A549 (cell line): ENCODE measurements around the gene RTN4R. TPM values are rescaled to one million over a fixed set of nuclear protein-coding genes. Genes with fewer than 3 reads are reported as not detected.

ENCODE experiments used
- ATAC-seq, 2 experiments: fragments of 200-7000 bp in 1 of 2; fragments of >200 bp in 1 of 2; cut with Nextera tagmentation in 1 of 2; cut with Tn5 transposase in 1 of 2; 3 replicates each; pipeline versions ENCODE4 v1.8.0 to v1.9.1; 2018 to 2020; ENCODE audit warnings: mild to moderate bottlenecking in 1 of 2, moderate library complexity in 1 of 2
- CTCF ChIA-PET: fragments of 300-600 bp; sonication (Branson Sonifier 250); formaldehyde crosslinking; extraction: SDS; loops from one replicate; lab custom pipeline; 2021; ENCODE audit warnings: antibody characterized with exemption, inconsistent platforms; lab: Yijun Ruan, JAX
- POLR2A ChIA-PET: fragments of 350-600 bp; formaldehyde crosslinking; extraction: SDS; loops from one replicate; lab custom pipeline; 2021; ENCODE audit warnings: antibody characterized with exemption, inconsistent platforms; lab: Yijun Ruan, JAX
- DNase-seq, 2 experiments: peaks; one replicate each; pipeline versions ENCODE4 v3.0.0 to v3.0.0-alpha.2; 2011 to 2016; ENCODE audit warnings: low read depth in 1 of 2, low spot score in 1 of 2
- FAIRE-seq: peaks from 2 replicates; lab custom pipeline; 2011; peaks lifted over from hg19 to GRCh38; lab: Jason Lieb, UNC
- H3K27ac ChIP-seq, 2 experiments: fragments of >200 bp; sonication (Bioruptor Twin); formaldehyde crosslinking; 3 replicates each; pipeline ENCODE4 v1.5.1; 2016 to 2017
- H3K4me1 ChIP-seq: fragments of >200 bp; sonication (Bioruptor Twin); formaldehyde crosslinking; 3 replicates; pipeline ENCODE4 v1.6.1; 2016
- H3K4me2 ChIP-seq: fragments of >200 bp; sonication (Bioruptor Twin); formaldehyde crosslinking; 3 replicates; pipeline ENCODE4 v1.6.1; 2016
- H3K4me3 ChIP-seq: fragments of >200 bp; sonication (Bioruptor Twin); formaldehyde crosslinking; 3 replicates; pipeline ENCODE4 v1.5.1; 2016
- H3K9me3 ChIP-seq: fragments of >200 bp; sonication (Bioruptor Twin); formaldehyde crosslinking; 3 replicates; pipeline ENCODE4 v1.6.1; 2016
- ATOH8 ChIP-seq: fragments of 250-450 bp; sonication (Bioruptor Pico); IDR thresholded peaks from 2 replicates; pipeline ENCODE4 v1.5.0; 2020; ENCODE audit warnings: low read depth, mild to moderate bottlenecking, moderate library complexity
- CHD4 ChIP-seq: fragments of 200-600 bp; sonication (generic); IDR thresholded peaks from 2 replicates; pipeline ENCODE4 v1.6.1; 2016; ENCODE audit warnings: antibody characterized with exemption, mild to moderate bottlenecking, borderline replicate concordance
- CTCF ChIP-seq: fragments of >200 bp; sonication (Bioruptor Twin); formaldehyde crosslinking; IDR thresholded peaks from 3 replicates; pipeline ENCODE4 v1.5.1; 2016
- E2F6 ChIP-seq: IDR thresholded peaks from 2 replicates; pipeline ENCODE4 v1.6.1; 2012; ENCODE audit warnings: low read depth, borderline replicate concordance
- EHF ChIP-seq: fragments of 250-450 bp; sonication (Bioruptor Pico); IDR thresholded peaks from 2 replicates; pipeline ENCODE4 v1.5.0; 2020; ENCODE audit warnings: mild to moderate bottlenecking
- FOSL2 ChIP-seq, 2 experiments: fragments of 450-650 bp in 1 of 2; fragments of >200 bp in 1 of 2; sonication (Bioruptor Twin) in 1 of 2; formaldehyde crosslinking; IDR thresholded peaks; 2 replicates each; pipeline versions ENCODE4 v1.5.0 to v1.6.1; 2016 to 2020; ENCODE audit warnings: mild to moderate bottlenecking in 1 of 2, moderate library complexity in 1 of 2
- GATA3 ChIP-seq: IDR thresholded peaks from 2 replicates; pipeline ENCODE4 v1.6.1; 2012; ENCODE audit warnings: borderline replicate concordance
- HDAC2 ChIP-seq: fragments of 200-600 bp; sonication (generic); IDR thresholded peaks from 2 replicates; pipeline ENCODE4 v1.6.1; 2016
- HES2 ChIP-seq: fragments of >200 bp; sonication (Bioruptor Twin); formaldehyde crosslinking; IDR thresholded peaks from 2 replicates; pipeline ENCODE4 v1.6.1; 2016
- HEYL ChIP-seq: fragments of 250-450 bp; sonication (Bioruptor Pico); IDR thresholded peaks from 2 replicates; pipeline ENCODE4 v1.8.0; 2021; ENCODE audit warnings: mild to moderate bottlenecking, moderate library complexity
- HMGXB4 ChIP-seq: fragments of 250-450 bp; sonication (Bioruptor Pico); IDR thresholded peaks from 2 replicates; pipeline ENCODE4 v1.5.0; 2021; ENCODE audit warnings: mild to moderate bottlenecking, moderate library complexity, borderline replicate concordance
- HOXB13 ChIP-seq: fragments of 250-450 bp; sonication (Bioruptor Pico); IDR thresholded peaks from 2 replicates; pipeline ENCODE4 v1.5.0; 2020; ENCODE audit warnings: low read depth, mild to moderate bottlenecking, moderate library complexity
- HOXB5 ChIP-seq: fragments of 250-450 bp; sonication (Bioruptor Pico); IDR thresholded peaks from 2 replicates; pipeline ENCODE4 v1.5.0; 2020; ENCODE audit warnings: mild to moderate bottlenecking, moderate library complexity
- JUN ChIP-seq, 2 experiments: fragments of >200 bp; sonication (Bioruptor Twin); formaldehyde crosslinking; IDR thresholded peaks; 2 replicates in 1 of 2; 3 replicates in 1 of 2; pipeline ENCODE4 v1.6.1; 2016 to 2017
- JUNB ChIP-seq: fragments of >200 bp; sonication (Bioruptor Twin); formaldehyde crosslinking; IDR thresholded peaks from 2 replicates; pipeline ENCODE4 v1.6.1; 2016
- KDM1A ChIP-seq: fragments of 200-600 bp; sonication (generic); IDR thresholded peaks from 2 replicates; pipeline ENCODE4 v1.6.1; 2016; ENCODE audit warnings: low read depth, mild to moderate bottlenecking
- KDM5A ChIP-seq: fragments of 200-600 bp; sonication (generic); IDR thresholded peaks from 2 replicates; pipeline ENCODE4 v1.6.1; 2016; ENCODE audit warnings: antibody characterized with exemption, mild to moderate bottlenecking
- MAFK ChIP-seq: fragments of 450-650 bp; IDR thresholded peaks from 2 replicates; pipeline ENCODE4 v1.6.1; 2014; ENCODE audit not compliant: partially characterized antibody
- NPAS2 ChIP-seq: fragments of 250-450 bp; sonication (Bioruptor Pico); IDR thresholded peaks from 2 replicates; pipeline ENCODE4 v1.8.0; 2022; ENCODE audit warnings: mild to moderate bottlenecking, moderate library complexity, borderline replicate concordance
- RCOR1 ChIP-seq: fragments of 150-350 bp; IDR thresholded peaks from 2 replicates; pipeline ENCODE4 v1.6.1; 2014; ENCODE audit warnings: antibody characterized with exemption, low read length, low read depth
- TFCP2L1 ChIP-seq: fragments of 250-450 bp; sonication (Bioruptor Pico); IDR thresholded peaks from 2 replicates; pipeline ENCODE4 v1.5.0; 2021; ENCODE audit warnings: mild to moderate bottlenecking
- USF2 ChIP-seq: fragments of 450-650 bp; IDR thresholded peaks from 2 replicates; pipeline ENCODE4 v1.6.1; 2014; ENCODE audit warnings: antibody characterized with exemption
- ZNF302 ChIP-seq: fragments of 250-450 bp; sonication (Bioruptor Pico); IDR thresholded peaks from 2 replicates; pipeline ENCODE4 v1.9.0; 2021; ENCODE audit warnings: inconsistent platforms, mild to moderate bottlenecking, moderate library complexity
- WGBS: methylation state at CpG from one replicate; pipeline ENCODE4 v1.1.6; 2017; ENCODE audit errors: missing lambda C conversion rate; 5-methylcytosine and 5-hydroxymethylcytosine counted together
- polyA plus RNA-seq, 4 experiments: library from polyadenylated mRNA; depleted of rRNA in 3 of 4; stranded (reverse); fragments of >200 nt; fragmentation: RNase III in 1 of 4; extraction: RNeasy Plus Mini Kit Qiagen cat#74134 plus additional on column Dnase treatment in 1 of 4; gene quantifications; 2 replicates in 3 of 4; 3 replicates in 1 of 4; pipeline ENCODE4 v1.2.3, GENCODE V29; 2011 to 2017

Gene RTN4R
- polyA plus RNA-seq, 2 of the 4 experiments (the other 2 are of a cell fraction), result 1.0 to 2.7 TPM

GRCh38 chr22:20201837-20202392 is 66.2 kb downstream of the RTN4R start:
- ATAC-seq (no peak), DNase-seq (no peak), FAIRE-seq (no peak)
- ChIA-PET POLR2A (interaction anchor here (0.5 kb wide), 1 partner anchor 12 kb away, joined by 3 read pairs; no protein-coding TSS in a partner anchor), CTCF (interaction anchor here (0.8 kb wide), 1 partner anchor 36 kb away, joined by 4 read pairs; no protein-coding TSS in a partner anchor)
- H3K27ac ChIP-seq, result no peak overlapping the region
- no peak overlapping the region for H3K4me3 ChIP-seq
- H3K9me3 ChIP-seq, result no peaks in the 10 kb centered on the region
- TF ChIP-seq JUNB, result no peak
- TF ChIP-seq E2F6, result no peak
- TF ChIP-seq ATOH8 (CRISPR knock-in tag), result no peak
- no peak for TF ChIP-seq GATA3
- TF ChIP-seq CTCF, result no peak
- no peak for TF ChIP-seq ZNF302 (CRISPR knock-in tag)
- TF ChIP-seq JUN (IDR thresholded peaks at IDR 0.05), result no peak
- no peak for TF ChIP-seq NPAS2 (CRISPR knock-in tag)
- no peak for TF ChIP-seq KDM1A
- no peak for TF ChIP-seq KDM5A
- TF ChIP-seq FOSL2 (IDR thresholded peaks at IDR 0.05), result no peak
- no peak for TF ChIP-seq FOSL2 (CRISPR knock-in tag; IDR thresholded peaks at IDR 0.05)
- TF ChIP-seq USF2, result no peak
- no peak for TF ChIP-seq HEYL
- no peak for TF ChIP-seq HOXB13
- no peak for TF ChIP-seq RCOR1
- no peak for TF ChIP-seq MAFK
- TF ChIP-seq HDAC2, result no peak
- no peak for TF ChIP-seq HMGXB4 (CRISPR knock-in tag)
- peaks cover 19% of the 10 kb centered on the region for H3K4me1 ChIP-seq
- H3K4me2 ChIP-seq, result no peak overlapping the region
- WGBS, result 98% methylated on average over 5 of the region's 13 CpGs

- Histone ChIP-seq H3K27ac (no peak overlapping the region), H3K4me3 (no peak overlapping the region), H3K4me2 (no peak overlapping the region), H3K4me1 (peaks cover 14% of the 10 kb centered on the region), H3K9me3 (no peaks in the 10 kb centered on the region)
- no peak for FAIRE-seq
- TF ChIP-seq RCOR1 (no peak), HOXB5 (CRISPR knock-in tag) (no peak), EHF (CRISPR knock-in tag) (no peak), TFCP2L1 (no peak), NPAS2 (CRISPR knock-in tag) (no peak), KDM5A (no peak), CHD4 (no peak), HES2 (no peak), HOXB13 (no peak)
- DNase-seq, result no peak
- ChIA-PET CTCF (no interaction called here), POLR2A (no interaction called here)
- 90% methylated on average over 5 of the region's 5 CpGs for WGBS
- no peak for ATAC-seq
These were observed 68.2 kb downstream of the RTN4R start for GRCh38 chr22:20199906-20200305.
